HEK293 (cell line): ENCODE results near the gene CKM.

Experiments used
- CTCF ChIA-PET: fragments of 350-600 bp; formaldehyde crosslinking; extraction: SDS; loops from one replicate; lab custom pipeline; 2021; ENCODE audit warnings: antibody characterized with exemption; lab: Yijun Ruan, JAX
- POLR2A ChIA-PET: fragments of 300-600 bp; formaldehyde crosslinking; extraction: SDS; loops from one replicate; lab custom pipeline; 2020; ENCODE audit warnings: antibody characterized with exemption, inconsistent platforms; lab: Yijun Ruan, JAX
- H3K27ac ChIP-seq: fragments of 200-500 bp; sonication (Bioruptor generic); 2 replicates; pipeline ENCODE4 v1.5.1; 2014; ENCODE audit warnings: low read depth, low read length, control low read depth, inconsistent platforms; ENCODE audit errors: extremely low read depth
- H3K36me3 ChIP-seq, 2 experiments: fragments of 200-500 bp in 1 of 2; sonication (Bioruptor generic) in 1 of 2; 1 replicate in 1 of 2; 2 replicates in 1 of 2; pipeline ENCODE4 v1.5.1; 2014 to 2017; ENCODE audit warnings: inconsistent platforms in 2 of 2, low read length in 2 of 2; ENCODE audit not compliant: control insufficient read depth in 2 of 2, insufficient read depth in 1 of 2
- H3K4me1 ChIP-seq: fragments of 200-500 bp; sonication (Bioruptor generic); 2 replicates; pipeline ENCODE4 v1.5.1; 2014; ENCODE audit warnings: mild to moderate bottlenecking, low read length, inconsistent platforms; ENCODE audit not compliant: control insufficient read depth, insufficient read depth
- H3K4me3 ChIP-seq: 2 replicates; pipeline ENCODE4 v1.5.1; 2011; ENCODE audit warnings: low read depth, mild to moderate bottlenecking, control low read depth, low read length, moderate library complexity
- H3K9me3 ChIP-seq: fragments of 200-500 bp; sonication (Bioruptor generic); 2 replicates; pipeline ENCODE4 v1.5.1; 2014; ENCODE audit warnings: low read depth, low read length, inconsistent platforms; ENCODE audit not compliant: control insufficient read depth, insufficient read depth
- PRDM2 ChIP-seq: fragments of 450-650 bp; formaldehyde crosslinking; IDR thresholded peaks from 2 replicates; pipeline ENCODE4 v1.5.1; 2016; ENCODE audit warnings: missing biosample characterization, missing genetic modification characterization, borderline replicate concordance
- PRDM4 ChIP-seq: fragments of 450-650 bp; formaldehyde crosslinking; IDR thresholded peaks from 2 replicates; pipeline ENCODE4 v1.5.1; 2017; ENCODE audit warnings: missing biosample characterization, missing genetic modification characterization
- RBAK ChIP-seq: fragments of 450-650 bp; formaldehyde crosslinking; IDR thresholded peaks from 2 replicates; pipeline ENCODE4 v1.5.1; 2016; ENCODE audit warnings: missing biosample characterization, missing genetic modification characterization
- TRIM28 ChIP-seq: IDR thresholded peaks from 2 replicates; pipeline ENCODE4 v1.6.1; 2011; ENCODE audit warnings: low read length, control low read depth, borderline replicate concordance
- WT1 ChIP-seq: fragments of 450-650 bp; formaldehyde crosslinking; IDR thresholded peaks from 2 replicates; pipeline ENCODE4 v1.5.1; 2016; ENCODE audit warnings: missing biosample characterization, missing genetic modification characterization
- ZNF121 ChIP-seq: fragments of 450-650 bp; formaldehyde crosslinking; IDR thresholded peaks from 2 replicates; pipeline ENCODE4 v1.5.1; 2016; ENCODE audit warnings: missing biosample characterization, missing genetic modification characterization
- ZNF280C ChIP-seq: fragments of 450-650 bp; formaldehyde crosslinking; IDR thresholded peaks from 2 replicates; pipeline ENCODE4 v1.5.1; 2016; ENCODE audit warnings: missing biosample characterization, missing genetic modification characterization
- ZNF354C ChIP-seq: fragments of 450-650 bp; formaldehyde crosslinking; IDR thresholded peaks from 2 replicates; pipeline ENCODE4 v1.5.1; 2016; ENCODE audit warnings: missing biosample characterization, missing genetic modification characterization, low read depth, borderline replicate concordance
- ZNF362 ChIP-seq: fragments of 450-650 bp; formaldehyde crosslinking; IDR thresholded peaks from 2 replicates; pipeline ENCODE4 v1.5.1; 2016; ENCODE audit warnings: missing biosample characterization, missing genetic modification characterization
- ZNF433 ChIP-seq: fragments of 450-650 bp; formaldehyde crosslinking; IDR thresholded peaks from 2 replicates; pipeline ENCODE4 v1.5.1; 2016; ENCODE audit warnings: missing biosample characterization, missing genetic modification characterization, low read depth
- ZNF560 ChIP-seq: fragments of 450-650 bp; formaldehyde crosslinking; IDR thresholded peaks from 2 replicates; pipeline ENCODE4 v1.5.1; 2017; ENCODE audit warnings: missing biosample characterization, missing genetic modification characterization, borderline replicate concordance
- ZNF580 ChIP-seq: fragments of 450-650 bp; formaldehyde crosslinking; IDR thresholded peaks from 2 replicates; pipeline ENCODE4 v1.5.1; 2016; ENCODE audit warnings: missing biosample characterization, missing genetic modification characterization
- ZNF585B ChIP-seq: fragments of 450-650 bp; formaldehyde crosslinking; IDR thresholded peaks from 2 replicates; pipeline ENCODE4 v1.5.1; 2016; ENCODE audit warnings: missing biosample characterization, missing genetic modification characterization
- ZNF645 ChIP-seq: fragments of 450-650 bp; formaldehyde crosslinking; IDR thresholded peaks from 2 replicates; pipeline ENCODE4; 2016; ENCODE audit warnings: missing biosample characterization, missing genetic modification characterization
- ZNF692 ChIP-seq: fragments of 450-650 bp; formaldehyde crosslinking; IDR thresholded peaks from 2 replicates; pipeline ENCODE4 v1.5.1; 2016; ENCODE audit warnings: missing biosample characterization, missing genetic modification characterization
- ZNF785 ChIP-seq: fragments of 450-650 bp; formaldehyde crosslinking; IDR thresholded peaks from 2 replicates; pipeline ENCODE4 v1.5.1; 2016; ENCODE audit warnings: missing biosample characterization, missing genetic modification characterization

Gene CKM

GRCh38 chr19:45347570-45348366 is 25.1 kb upstream of the CKM start:
- no peaks in the 10 kb centered on the region for H3K4me1 ChIP-seq
- no peak for TF ChIP-seq ZNF280C
- TF ChIP-seq ZNF560 (tag by site-specific recombination): no peak
- no peak for TF ChIP-seq ZNF585B
- TF ChIP-seq RBAK (tag by site-specific recombination): no peak
- no peak for TF ChIP-seq PRDM2
- TF ChIP-seq ZNF645 (tag by site-specific recombination): no peak
- TF ChIP-seq ZNF580: no peak
- ChIA-PET CTCF (no interaction called here), POLR2A (no interaction called here)
- H3K36me3 ChIP-seq: peaks cover 9 to 51% of the 10 kb centered on the region in 2 experiments
- no peaks in the 10 kb centered on the region for H3K9me3 ChIP-seq
- H3K4me3 ChIP-seq: no peak overlapping the region
- no peak overlapping the region for H3K27ac ChIP-seq

- Histone ChIP-seq H3K36me3 (peaks cover 6 to 38% of the 10 kb centered on the region in 2 experiments), H3K4me1 (no peaks in the 10 kb centered on the region), H3K9me3 (no peaks in the 10 kb centered on the region), H3K27ac (no peak overlapping the region), H3K4me3 (no peak overlapping the region)
- ChIA-PET POLR2A (no interaction called here), CTCF (no interaction called here)
- TF ChIP-seq PRDM4 (tag by site-specific recombination) (no peak), ZNF433 (tag by site-specific recombination) (no peak), ZNF692 (tag by site-specific recombination) (no peak), TRIM28 (no peak), ZNF354C (tag by site-specific recombination) (no peak), WT1 (tag by site-specific recombination) (no peak), ZNF362 (tag by site-specific recombination) (no peak), ZNF785 (tag by site-specific recombination) (no peak), ZNF121 (tag by site-specific recombination) (no peak)
Observed at GRCh38 chr19:45346449-45346848, 23.8 kb upstream of the CKM start.
